HG03457 (cell line): ENCODE measurements around the gene WHRN.

Source experiments
- ATAC-seq: cut with Tn5 transposase; IDR thresholded peaks from one replicate; pipeline ENCODE4 v1.9.1; 2021; ENCODE audit warnings: moderate number of reproducible peaks; ENCODE audit not compliant: unreplicated experiment

The WHRN gene

DNA sequence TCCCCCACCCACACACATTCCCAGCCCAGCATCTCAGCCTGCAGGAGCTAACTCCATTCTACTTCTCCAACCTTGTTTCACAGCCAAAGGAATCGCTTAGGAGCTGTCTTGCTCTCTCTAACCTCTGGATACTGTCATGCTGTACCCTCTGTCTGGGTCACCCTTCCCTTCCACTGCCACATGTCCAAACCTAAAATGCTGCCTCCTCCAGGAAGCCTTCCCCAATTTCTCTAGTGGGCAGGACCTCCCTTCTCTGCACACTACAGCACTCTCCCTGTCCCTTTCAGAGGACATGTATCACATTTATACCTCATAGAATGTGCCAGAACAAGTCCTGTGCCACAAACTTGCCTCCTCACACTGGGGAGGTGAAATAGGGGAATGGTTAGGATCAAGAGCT, 30.8 kb downstream of the WHRN start:
- no peak for ATAC-seq

DNA sequence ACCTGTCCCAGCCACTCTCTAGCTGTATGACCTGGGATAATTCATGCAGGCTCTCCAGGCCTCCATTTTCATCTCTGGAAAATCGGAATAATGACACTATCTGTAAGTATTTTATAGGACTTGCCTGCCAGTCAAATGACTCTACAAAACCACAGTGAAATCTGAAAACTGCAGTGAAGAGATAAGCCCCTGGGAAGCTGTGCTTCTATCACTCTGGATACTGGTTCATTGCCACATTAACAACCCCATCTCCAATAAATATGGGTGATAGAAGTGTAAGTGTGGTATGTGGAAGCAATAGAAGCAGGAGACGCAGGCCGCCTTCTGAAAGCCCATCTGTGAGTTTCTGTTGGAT, 31.8 kb downstream of the WHRN start:
- no peak for ATAC-seq

DNA sequence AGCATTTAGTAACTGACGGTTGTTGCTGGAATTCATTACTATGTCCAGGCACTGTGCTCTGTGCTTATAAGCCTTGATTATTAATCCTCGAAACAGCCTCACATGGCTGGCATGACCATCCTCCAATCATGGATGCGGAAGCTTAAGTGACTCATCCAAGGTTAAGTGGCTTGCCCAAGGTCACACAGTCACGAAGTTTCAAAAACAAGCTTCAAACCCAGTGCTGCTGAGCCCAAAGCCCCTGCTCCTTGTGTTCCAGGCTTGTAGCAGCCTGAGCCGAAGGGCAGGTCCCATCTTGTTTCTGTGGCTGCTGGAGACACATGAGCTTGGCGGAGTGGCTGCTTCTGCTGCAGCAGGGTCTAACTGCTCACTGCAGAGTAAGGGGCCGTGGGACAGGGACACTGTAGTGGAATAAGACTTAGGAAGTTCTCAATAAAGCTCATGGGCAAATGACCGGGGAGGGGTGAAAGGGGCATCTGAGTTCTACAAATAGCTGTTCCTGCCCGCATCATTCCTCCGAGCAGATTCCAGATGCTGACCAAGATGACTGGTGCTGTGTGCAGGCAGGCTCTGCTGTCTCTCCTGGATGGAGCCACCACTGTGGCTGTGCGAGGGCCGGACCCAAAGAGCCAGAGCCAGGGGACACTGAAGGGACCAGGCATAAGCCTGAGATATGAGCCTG, 32.4 kb downstream of the WHRN start:
- no peak for ATAC-seq

DNA sequence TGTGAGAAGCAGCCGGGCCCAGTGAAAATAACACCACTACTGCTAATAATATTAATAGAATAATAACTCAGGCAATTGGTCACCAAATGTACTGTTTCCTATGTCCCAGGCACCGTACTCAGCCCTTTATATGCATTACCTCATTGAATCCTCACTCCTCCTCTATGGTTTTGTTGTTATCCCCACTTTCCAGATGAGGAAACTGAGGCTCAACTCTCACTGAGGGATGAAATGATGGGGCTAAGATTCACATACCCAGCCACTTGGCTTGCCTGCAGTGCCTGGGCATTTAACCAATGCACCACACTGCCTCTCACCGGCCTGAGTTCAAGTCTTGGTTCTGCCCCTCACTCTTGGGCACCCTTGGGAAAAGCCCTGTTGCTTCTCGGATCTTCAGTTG, 34.1 kb downstream of the WHRN start:
- ATAC-seq, result no peak

DNA sequence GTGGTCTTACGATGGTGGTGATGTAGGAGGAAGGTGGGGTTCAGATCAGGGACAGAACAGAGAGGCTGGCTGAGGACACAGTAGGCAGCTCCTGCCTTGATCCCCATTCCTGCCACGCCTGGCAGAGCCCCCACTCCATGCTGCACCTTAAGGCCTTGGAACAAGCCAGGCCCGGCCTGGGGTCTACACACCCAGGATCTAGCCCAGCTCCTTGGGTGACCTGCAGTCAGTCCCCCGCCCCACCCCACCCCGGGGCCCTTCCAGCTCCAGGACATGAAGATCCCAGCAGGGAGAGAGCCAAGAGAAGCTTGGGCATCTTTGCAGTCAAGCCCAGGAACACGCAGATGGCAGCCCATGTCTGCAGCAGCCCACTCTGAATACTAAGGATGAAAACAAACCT, 34.7 kb downstream of the WHRN start:
- no peak for ATAC-seq

DNA sequence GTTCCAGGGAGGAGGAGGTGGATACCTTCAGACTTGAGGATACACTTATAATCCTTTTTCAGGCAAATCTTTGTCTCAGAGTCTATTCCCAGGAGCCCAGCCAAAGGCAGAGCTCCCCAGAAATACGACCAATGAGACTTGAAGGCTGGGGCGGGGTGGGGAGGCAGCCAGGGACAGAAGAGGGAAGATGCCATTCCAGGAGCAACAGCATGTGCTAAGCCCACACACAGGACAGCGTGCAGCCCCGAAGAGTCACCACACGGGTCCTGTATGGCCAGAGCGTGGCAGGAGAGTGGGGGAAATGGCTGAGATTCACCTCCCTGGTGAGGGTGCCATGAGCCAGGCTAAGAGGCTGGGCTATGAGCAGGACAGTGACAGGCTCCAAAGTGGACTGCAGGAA, 35.2 kb downstream of the WHRN start:
- no peak for ATAC-seq

DNA sequence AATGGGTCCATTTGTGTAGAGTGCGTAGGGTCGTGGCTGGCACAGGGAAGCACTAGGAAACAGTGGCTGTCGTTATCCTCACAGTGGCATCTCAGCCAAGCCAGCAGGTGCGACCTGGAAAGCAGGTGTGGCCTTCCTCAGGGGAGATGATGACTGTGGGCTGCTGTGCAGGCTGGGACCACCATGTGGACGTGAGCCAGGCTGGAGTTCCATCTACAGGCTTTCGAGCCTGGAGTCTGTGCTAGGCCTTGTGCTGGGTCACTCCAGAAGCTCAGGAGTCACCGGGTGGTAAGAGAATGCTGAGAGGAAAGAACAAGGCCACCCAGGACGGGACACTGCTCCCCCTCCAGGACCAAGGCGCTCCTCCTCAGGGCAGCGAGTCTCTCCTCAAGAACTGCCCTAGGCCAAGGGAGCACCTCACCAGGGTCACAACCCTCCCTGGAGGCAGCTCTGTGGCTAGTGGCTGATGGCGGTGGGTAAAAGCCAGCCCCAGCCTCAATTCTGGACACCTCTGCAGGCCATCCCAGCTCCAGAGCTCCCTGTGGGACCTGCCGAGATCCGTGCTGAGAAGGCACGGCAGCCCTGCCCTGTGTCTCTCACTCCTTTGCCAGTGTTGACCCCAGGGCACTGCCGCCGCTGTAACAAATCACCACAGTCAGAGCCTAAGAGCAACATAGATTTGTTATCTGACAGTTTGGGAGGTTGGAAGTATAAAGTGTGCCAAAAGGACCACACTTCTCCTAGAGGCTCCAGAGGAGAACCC, 36.0 kb downstream of the WHRN start:
- ATAC-seq, result no peak

DNA sequence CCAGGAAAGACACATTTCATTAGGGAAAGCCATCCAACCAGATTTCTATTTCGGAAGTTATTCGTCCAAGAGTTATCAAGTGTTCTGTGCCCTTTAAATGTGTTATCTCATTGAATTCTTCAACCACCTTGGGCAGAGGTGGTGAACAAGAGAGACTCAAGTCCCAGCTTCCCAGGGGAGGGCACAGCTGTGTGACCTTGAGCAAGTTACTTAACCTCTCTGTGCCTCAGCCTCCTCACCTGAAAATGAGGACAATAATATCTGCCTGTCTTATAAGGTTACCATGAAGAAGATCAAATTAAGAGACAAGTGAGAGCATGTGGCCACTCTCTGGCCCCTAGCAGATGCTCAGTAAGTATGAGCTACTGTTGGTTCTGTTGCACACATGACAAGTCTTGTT, 37.4 kb downstream of the WHRN start:
- ATAC-seq, result no peak

DNA sequence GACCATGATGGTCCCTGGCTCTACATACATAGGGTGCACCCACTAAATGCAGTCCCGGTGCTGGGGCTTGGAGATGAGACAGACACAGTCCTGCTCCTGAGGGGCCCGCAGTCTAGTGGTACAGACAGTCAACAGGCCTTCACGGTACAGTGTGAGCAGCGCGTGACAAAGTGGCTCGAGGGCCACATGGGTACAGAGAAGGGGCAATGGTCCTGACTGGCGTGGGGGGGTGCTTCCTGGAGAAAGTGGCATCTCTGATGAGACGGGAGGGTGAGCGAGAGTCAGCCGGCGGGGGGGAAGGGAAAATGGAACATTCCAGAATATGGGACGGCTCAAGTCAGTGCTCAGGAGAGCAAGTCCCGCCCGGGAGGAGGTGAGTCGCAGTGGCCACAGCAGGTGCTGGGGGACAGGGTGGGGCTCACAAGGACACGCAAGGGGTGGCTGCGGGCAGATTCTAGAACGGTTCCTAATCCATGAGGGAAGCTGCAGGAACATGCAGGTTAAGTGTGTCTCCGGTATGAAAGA, 38.0 kb downstream of the WHRN start:
- ATAC-seq, result no peak

DNA sequence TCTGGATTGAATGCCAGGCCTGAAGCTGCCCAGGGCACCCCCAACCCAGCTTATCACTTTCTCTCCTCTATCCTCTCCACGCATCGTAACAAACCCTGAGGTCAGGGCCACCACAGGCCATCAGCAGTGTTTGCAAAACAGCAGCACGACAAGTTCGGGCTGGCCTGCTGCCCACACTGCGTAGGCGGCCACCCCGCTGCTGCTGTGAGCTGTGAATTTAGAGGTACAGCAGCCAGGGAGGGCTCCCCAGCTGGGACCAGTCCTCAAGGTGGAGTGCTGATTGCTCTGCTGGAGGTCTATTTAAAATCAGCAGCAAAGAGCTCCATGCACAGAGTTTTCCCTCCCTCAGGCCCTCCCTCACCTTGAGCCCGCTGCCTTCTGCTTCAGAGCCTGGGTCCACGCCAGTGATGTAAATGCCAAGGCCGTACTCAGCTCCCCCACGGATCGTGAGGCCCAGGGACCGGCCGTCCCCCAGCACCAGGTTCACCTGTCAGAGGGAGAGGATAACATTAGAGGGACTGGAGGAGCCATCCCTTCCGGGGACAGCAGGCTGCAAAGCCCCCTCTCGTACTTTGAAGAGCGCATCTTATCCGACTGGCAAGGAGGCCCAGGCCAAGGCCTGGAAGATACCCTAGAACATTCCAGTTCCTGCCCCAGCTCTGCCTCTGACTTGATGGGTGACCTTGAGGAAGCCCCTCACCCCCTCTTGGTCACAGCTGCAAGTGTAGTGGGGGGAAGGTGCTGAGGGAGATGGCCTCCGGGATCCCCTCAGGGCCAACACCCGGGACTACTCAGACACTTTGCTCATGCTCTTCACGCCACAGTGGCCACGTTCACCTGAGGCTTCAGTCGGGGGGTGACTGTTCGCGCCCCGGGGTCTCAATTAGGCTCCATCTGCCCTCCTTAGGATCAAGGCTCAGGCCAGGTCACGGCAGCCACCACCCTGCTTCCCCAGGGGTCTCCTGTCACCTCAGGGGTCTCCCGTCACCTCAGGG, 39.1 kb downstream of the WHRN start:
- ATAC-seq, result no peak

DNA sequence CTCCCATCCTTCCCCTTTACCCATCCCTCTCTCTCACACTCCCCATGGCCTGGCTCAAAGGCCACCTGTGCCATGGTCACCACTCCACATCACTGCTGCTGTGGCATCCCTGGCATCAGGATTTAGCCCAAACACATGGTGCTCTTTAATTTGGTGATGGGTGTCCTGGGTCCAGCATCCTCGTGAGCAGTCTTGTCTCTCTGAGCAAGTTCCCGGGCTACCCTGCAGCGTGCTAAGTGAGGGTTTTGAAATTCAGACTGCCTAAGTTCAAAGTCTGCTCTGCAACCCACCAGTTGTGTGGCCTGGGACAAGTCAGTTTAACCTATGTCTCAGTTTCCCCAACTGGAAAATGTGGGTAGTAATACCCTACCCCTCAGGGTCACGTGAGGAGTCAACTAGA, 39.9 kb downstream of the WHRN start:
- ATAC-seq, result no peak

DNA sequence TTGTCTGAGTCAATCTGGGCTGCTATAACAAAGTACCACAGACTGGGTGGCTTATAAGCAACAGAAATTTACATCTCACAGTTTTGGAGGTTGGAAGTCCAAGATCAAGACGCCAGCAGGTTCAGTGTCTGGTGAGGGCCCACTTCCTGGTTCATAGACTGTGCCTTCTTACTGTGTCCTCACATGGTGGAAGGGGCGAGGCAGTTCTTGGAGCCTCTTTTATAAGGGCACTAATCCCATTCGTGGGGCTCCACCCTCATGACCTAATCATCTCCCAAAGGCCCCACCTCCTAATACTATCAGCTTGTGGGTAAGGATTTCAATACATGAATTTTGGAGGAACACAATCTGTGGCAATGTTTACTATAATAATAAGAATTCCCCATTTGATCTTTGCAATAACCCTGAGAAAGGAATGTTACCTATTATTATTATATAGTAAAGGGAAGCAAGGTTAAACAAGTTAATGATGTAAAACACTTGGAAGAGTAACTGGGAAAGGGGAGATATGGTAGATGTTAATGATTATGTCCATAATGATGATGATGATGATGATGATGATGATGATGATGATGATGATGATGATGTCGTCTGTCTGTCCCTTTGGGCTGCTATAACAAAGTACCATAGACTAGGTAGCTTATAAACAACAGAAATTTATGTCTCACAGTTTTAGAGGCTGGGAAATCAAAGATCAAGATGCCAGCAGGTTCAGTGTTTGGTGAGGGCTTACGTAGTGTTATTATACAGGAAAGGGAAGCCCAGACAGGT, 40.8 kb downstream of the WHRN start:
- no peak for ATAC-seq

DNA sequence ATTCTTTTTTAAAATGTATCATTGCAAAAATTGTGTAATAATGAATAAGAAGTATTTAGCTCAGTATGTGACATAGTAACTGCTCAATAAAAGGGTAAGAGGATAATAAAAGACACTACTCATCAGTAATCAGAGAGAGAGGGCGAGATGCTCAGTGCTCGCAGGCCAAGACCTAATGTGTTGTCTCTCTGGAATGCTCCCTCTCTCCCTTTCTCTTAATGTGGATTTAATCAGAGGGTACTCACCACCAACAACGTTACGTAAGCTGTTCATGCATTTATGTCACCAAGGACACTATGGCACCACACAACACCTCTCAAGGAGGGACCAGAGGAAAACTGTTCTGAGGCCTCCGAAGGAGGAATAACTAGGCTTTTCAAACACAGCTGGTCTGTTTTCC, 42.5 kb downstream of the WHRN start:
- no peak for ATAC-seq

DNA sequence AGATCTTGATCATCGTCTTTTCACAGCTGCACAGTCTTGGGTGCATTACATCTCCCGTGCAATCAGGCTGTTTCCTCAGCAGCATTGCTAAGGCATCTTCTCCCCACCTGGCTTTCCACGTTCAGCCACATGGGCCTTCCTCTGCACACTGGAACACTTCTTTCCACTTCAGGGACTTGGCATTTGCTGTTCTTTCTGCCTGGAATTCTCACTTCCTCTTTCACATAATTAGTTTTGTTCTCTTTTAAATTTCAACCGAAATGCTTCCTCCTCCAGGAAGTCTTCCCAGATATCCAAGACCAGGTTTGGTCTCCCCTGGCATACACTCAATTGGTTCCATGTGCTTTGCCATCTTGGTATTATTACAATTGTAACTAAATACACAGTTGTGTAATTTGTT, 43.8 kb downstream of the WHRN start:
- no peak for ATAC-seq

DNA sequence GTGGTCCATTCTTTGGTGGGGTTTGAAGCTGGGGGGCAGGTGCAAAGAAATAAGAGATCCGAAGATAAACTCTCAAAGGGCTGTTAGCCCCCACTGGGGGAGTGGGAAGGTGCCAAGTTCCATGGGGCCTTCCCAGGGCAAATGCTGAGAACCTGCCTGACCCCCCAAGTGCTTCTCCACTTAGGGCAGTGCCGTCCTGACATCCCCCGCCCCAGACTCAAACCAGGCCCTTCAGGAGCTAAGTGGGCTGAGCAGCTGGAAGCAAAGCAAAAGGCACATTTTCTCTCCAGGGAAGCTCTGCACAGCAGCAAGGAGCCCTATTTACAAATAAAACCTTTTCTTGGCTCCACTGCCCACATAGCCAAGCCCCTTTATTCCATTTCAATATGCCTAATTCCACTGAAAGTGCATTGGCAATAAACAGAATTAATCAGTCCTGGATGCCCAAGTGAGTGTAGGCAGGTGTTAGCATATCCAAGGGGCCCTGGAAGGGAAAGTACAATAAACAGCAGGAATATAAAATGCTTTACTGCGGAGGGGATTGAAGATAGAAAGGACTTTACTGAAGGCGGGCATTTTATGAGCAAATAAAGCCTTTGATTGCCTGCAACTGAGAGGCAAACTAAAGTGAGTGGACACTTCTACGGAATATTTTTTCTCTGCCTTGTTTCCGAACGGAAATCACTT, 44.6 kb downstream of the WHRN start:
- no peak for ATAC-seq

DNA sequence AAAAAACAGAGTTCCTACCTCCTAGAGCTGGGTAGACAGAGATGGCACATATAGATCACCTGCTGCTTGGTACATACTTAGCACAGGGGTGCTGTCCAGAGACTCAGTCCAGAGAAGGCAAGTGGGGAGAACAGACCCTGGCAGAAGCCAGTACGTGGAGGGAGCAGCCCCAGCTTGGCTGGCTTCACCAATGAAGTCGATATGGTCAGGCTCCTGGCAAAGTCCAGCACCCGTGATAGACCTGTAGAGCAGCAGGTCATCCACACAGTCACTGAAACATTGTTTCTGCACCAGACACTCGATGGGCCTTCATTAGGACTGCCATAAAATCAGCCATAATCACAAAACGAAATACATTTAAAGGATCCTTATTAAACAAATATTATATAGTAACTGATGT, 45.8 kb downstream of the WHRN start:
- no peak for ATAC-seq

DNA sequence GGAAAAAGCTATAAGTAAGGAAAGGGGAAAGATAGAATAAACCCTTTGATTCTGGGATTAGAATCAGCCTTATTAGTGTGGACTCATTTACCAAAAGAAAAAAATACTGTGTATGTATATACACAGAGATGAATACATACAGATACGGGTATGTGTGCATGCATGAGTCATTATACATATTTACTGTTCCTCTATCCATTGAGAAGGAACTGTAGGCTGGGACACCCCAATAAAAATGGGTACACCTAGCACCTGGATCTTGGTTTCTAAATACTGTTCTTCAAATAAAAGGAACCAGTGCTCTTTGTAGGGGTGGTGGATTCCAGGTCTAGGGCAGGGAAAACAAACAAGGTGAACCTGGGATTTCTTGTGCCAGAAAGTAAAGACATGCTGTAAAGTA, 48.3 kb downstream of the WHRN start:
- no peak for ATAC-seq

DNA sequence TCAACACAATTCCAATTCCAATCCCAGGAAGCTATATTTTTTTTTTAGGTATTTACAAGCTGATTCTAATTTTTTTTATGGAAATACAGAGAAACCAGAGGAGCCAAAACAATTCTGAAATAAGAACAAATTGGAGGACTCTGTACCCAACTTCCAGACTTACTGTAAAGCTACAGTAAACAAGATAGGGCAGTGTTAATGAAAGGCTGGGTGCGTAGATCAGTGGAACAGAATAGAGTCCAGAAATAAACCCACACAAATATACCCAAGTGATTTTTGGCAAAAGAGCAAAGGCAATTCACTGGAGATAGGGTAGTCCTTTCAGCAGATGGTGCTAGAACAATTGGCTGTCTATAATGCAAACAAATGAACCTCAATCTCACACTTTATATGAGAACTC, 50.6 kb downstream of the WHRN start:
- ATAC-seq, result no peak

DNA sequence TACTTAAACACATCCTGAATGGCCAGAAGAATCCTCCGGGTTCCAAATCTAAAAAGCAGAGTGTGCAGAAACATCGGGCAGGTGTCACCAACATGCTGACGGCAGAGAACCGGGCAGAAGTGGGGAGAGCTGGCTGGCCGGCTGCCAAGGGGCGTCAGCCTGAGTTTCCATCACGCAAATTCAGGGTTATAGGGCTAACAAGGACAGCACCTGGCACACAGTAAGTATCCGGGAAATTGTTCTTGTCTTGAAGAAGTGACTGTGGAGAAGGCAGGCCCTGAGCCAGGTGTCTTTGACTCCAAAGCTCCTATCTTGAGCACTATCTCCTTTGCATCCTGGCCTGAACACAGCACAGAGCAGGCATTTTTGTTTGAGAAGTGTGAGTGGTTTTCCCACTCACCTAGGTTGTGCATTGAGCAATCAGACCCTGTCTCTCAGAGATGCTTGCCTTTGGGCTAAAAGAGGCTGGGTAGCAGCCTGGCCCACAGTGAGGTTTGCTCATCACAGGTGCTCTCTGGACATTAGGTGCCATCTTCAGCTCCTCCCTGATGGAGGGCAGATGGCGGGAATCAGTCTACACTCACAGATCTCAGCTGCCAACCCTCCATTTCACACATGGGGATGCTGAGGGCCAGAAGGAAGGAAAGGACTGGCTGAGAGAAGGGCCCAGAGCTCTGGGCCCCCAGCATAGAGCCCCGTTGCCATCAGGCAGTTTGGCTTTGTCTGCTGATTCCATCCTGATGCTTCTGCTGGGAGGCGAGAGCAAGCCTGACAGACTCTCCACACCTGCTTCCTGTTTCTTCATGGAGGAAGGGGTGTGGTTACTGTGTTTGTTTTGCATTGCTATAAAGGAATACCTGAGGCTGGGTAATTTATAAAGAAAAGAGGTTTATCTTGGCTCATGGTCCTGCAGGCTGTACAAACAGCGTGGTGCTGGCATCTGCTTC, 52.8 kb downstream of the WHRN start:
- no peak for ATAC-seq
